HTR-8/SVneo (cell line): ENCODE data around the gene MYL12B.
"Not testable (repeated sequence)": the region's sequence is repeated elsewhere in the genome, so short reads cannot be mapped to it uniquely, and the experiment has no call there.

ENCODE experiments used
- DNase-seq: peaks from one replicate; pipeline ENCODE4 v3.0.0; 2011; ENCODE audit warnings: low spot score, mixed read lengths; ENCODE audit not compliant: insufficient read length
- FAIRE-seq: peaks from 2 replicates; lab custom pipeline; 2011; peaks lifted over from hg19 to GRCh38; lab: Jason Lieb, UNC

The MYL12B gene

DNA sequence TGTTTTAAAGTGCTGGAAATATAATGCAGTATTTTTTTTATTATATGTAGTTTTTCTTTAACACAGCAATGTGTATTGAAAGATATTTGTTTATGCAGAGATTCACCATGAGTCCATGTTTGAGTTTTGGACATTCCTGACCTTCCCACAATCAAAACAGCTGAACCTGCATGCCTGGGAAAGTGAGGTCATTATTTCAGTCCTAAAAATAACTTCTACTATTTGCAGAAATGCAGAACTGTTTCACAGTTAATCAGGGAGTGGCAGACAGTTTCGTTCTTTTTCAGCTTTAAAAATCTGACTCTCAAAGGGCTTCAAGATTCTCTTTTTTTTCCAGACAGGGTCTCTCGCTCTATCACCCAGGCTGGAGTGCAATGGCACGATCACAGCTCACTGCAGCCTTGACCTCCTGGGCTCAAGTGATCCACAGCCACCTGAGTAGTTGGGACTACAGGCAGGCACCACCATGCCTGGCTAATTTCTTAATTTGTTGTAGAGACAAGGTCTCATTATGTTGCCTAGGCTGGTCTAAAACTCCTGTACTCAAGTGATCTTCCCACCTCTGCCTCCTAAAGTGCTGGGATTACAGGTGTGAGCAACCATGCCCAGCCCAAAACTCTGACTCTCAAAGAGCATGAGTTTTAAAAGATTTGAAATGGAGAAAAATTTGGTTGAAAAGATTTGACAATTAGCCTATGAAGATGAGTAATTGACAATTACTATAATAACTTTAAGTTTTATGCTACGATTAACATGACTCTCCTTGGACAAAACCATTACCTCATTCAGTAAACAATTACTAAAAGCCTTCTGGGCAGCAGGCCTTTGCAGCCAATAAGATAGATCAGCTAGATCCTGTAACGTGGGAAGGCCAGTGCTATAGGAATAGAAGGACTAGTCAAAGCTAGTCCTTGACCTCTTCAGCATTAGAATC is 5.0 kb upstream of the MYL12B start:
- FAIRE-seq = no peak
- DNase-seq = no peak

- DNase-seq (no peak), FAIRE-seq (no peak)
These were observed 4.3 kb upstream of the MYL12B start for GRCh38 chr18:3257627-3258120.

- no peak for DNase-seq
- FAIRE-seq = no peak
These were observed 949 bp upstream of the MYL12B start for GRCh38 chr18:3260995-3261372.

DNA sequence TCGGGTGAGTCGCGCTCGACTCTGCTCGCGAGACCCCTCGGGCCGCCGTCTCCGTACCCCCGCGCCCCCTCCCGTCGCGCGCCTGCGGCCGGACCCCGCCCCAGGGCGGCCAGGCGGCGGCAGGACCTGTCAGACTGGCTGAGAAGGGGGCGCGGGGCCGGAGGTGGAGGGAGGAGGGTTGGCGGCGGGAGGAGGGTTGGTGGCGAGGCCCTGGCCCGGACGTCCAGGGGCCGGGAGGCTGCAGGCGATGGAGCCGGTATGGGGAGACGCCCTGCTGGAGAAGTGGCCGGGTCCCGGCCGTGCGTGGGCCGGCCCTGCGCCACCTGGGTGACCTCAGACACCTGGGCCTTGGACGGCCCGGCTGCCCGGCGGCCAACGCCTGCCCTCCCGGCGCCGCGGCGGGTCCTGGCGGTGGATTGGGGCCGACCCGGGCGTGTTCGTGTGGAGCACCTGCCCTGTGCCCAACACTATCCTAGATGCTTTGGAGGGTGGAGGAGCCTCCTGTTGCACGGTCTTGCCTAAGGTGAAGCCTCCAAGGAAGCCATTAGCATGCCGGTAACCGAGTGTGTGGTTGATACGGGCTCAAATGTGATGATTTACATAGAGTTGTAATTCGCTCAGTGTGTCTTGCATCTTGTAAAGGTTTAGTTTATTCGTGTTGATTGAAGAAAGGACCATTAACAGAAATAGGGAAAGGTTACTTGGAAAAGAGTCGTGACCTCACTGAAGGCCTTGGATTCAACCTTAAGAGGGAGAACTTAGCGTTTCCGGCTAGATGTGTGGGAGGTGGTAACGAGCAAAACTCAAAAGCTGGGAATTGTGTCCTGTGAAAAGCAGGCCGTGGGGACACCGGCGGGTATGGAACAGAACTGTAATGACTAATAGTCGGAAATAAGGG is 550 bp downstream of the MYL12B start:
- DNase-seq = no peak
- FAIRE-seq = no peak

- no peak for DNase-seq
These were observed 1.3 kb downstream of the MYL12B start for GRCh38 chr18:3263132-3263700.

GRCh38 chr18:3264362-3264761 is 2.4 kb downstream of the MYL12B start:
- DNase-seq (no peak), FAIRE-seq (no peak)

More at GRCh38 chr18:3263132-3263700, 1.3 kb downstream of the MYL12B start:
- FAIRE-seq = no peak

GRCh38 chr18:3265564-3266033 is 3.7 kb downstream of the MYL12B start:
- FAIRE-seq = no peak
- DNase-seq = no peak

GRCh38 chr18:3266062-3266608 is 4.2 kb downstream of the MYL12B start:
- FAIRE-seq = no peak
- DNase-seq = no peak

- DNase-seq (no peak), FAIRE-seq (no peak)
These were observed 6.4 kb downstream of the MYL12B start for GRCh38 chr18:3268306-3268705.

DNA sequence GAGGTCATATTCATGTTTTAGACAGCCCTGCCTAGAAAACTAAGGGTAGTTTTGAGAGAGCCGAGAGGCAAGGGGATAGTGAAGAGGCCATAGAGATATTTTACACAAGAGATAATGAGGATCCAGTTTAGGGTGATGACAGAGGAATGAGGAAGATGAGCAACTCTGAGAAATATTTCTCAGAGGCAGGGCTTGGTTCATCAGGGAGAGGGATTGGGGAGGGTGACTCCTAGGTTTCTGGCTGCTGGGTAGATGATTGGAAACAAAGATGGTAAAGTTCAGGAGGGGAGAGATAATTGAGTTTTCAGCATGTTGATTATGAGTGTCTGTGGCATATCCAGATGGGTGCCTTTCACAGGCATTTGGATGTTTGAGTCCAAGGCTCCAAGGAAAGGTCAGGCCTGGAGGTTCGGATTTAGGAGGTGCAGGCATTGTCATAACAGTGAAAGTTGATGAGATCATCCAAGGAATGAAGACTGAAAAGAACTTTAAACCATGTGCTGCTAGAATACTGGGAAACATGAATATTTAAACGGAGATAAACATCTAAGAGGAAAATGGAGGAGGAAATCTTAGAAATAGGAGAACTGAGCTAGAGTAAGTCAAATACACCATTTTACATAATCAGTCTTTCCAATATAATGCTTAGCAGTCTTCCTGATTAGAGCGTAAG is 7.4 kb downstream of the MYL12B start:
- no peak for DNase-seq
- no peak for FAIRE-seq

- FAIRE-seq = no peak
- no peak for DNase-seq
These were observed 8.0 kb downstream of the MYL12B start for GRCh38 chr18:3269914-3270299.

- FAIRE-seq = no peak
- no peak for DNase-seq
These were observed 11.1 kb downstream of the MYL12B start for GRCh38 chr18:3273042-3273441.

- DNase-seq, FAIRE-seq: not testable (repeated sequence)
These were observed 15.8 kb downstream of the MYL12B start for GRCh38 chr18:3277643-3278213.

DNA sequence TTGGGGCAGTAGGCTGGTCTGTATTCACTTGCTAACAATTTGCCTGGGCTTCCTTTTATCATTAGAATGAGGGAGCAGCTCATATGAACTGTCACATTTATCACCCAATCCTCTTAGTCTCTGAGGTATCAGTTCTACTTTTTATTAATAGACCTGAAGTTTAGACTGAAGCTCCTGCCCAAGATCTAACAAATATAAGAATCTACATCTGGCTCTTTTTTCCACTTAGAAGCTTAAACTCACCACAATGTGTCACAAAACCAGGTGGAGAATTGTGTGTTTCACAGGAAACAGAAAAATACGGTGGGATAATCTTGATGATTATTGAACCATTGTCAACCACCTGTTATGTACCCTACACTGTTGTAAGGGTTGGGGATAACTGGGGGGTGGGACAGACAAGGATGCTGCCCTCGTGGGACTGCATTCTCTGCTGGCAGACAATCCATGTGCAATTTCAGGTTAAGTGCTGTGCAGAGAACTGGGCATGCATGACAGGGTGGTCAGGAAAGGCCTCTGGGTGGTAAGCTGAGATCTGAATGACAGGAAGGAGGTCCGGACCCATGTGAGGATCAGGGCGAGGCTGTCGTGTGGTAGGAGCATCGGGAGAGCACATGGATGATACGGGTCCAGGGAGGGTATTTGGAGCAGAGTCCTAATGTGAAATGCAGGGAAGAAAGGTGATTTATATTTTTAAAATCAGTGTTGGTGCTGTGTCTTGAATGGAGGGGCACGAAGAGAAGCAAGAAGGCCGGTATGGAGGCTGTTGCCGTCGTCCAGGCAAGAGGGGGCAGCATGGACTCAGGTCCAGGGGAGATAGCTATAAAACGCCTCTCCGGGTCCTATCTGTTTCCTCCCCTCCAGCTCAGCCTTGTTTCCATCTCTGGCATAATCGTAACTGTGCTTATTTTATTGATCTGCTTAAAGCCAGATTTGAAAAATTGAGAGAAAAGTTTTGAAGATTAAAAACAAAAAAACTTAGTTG is 17.6 kb downstream of the MYL12B start:
- no peak for FAIRE-seq

GRCh38 chr18:3281456-3282400 is 19.8 kb downstream of the MYL12B start:
- DNase-seq = peak; percentile 53
- FAIRE-seq = no peak

More for the DNA sequence above, 17.6 kb downstream of the MYL12B start:
- no peak for DNase-seq

GRCh38 chr18:3283253-3283863 is 21.4 kb downstream of the MYL12B start:
- FAIRE-seq = no peak
- DNase-seq = no peak
